SH-SY5Y (cell line): Measurements from ENCODE around the gene MUCL1.

Source experiments
- GATA2 ChIP-seq: IDR thresholded peaks from 2 replicates; pipeline ENCODE4 v1.6.1; 2011; ENCODE audit warnings: mild to moderate bottlenecking, low read depth, low read length
- GATA3 ChIP-seq: IDR thresholded peaks from 2 replicates; pipeline ENCODE4 v1.6.1; 2011; ENCODE audit warnings: low read depth, mild to moderate bottlenecking, low read length, moderate library complexity

DNA sequence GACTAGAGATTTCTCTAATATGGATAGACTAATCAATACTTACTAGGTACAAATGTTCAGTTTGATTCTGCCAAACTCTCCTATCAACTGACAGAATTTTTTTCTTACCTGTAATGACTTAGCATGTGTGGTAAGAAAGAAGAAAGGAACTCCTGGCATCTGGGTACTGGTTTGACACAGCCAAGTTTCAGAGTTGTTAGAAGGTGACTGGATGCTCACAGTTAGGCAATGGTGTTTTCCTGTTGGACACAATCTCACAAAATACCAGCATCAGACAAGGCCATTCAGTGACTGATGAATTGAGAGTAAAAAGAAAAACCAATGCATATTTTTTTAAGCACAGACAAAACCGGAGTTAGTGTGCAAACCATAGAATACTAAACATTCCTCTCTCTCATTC lies 4.2 kb downstream of the MUCL1 start:
- TF ChIP-seq GATA2 (no peak), GATA3 (no peak)
